Type B pancreatic cell (in vitro differentiated cells): ENCODE data around the gene MCMBP. TPM values are rescaled to one million over a fixed set of nuclear protein-coding genes. Genes with fewer than 3 reads are reported as not detected.

ENCODE experiments used
- DNase-seq: peaks from one replicate; pipeline ENCODE4 v3.0.0; 2021; ENCODE audit warnings: mixed read lengths; ENCODE audit not compliant: unreplicated experiment; ENCODE audit errors: extremely low spot score
- H3K27ac Mint-ChIP-seq: 2 replicates; pipeline ENCODE4 v1.8.0; 2021; ENCODE audit warnings: mild to moderate bottlenecking, mixed read lengths
- H3K27me3 Mint-ChIP-seq: 2 replicates; pipeline ENCODE4 v1.8.0; 2021; ENCODE audit warnings: mixed read lengths
- H3K36me3 Mint-ChIP-seq: 2 replicates; pipeline ENCODE4 v1.8.0; 2021; ENCODE audit warnings: mixed read lengths
- H3K4me1 Mint-ChIP-seq: one replicate; pipeline ENCODE4 v1.8.0; 2021; ENCODE audit warnings: mixed read lengths; ENCODE audit not compliant: unreplicated experiment
- H3K4me3 Mint-ChIP-seq: 2 replicates; pipeline ENCODE4 v1.8.0; 2021; ENCODE audit warnings: mild to moderate bottlenecking, mixed read lengths
- H3K9me3 Mint-ChIP-seq: 2 replicates; pipeline ENCODE4 v1.8.0; 2021; ENCODE audit warnings: mixed read lengths
- CTCF ChIP-seq: fragments of 200-600 bp; sonication (generic); conservative IDR thresholded peaks from 2 replicates; pipeline ENCODE4 v1.5.0; 2021; ENCODE audit warnings: antibody characterized with exemption, mild to moderate bottlenecking
- total RNA-seq: library from RNA; stranded (reverse); gene quantifications from 2 replicates; pipeline ENCODE4 v1.2.1, GENCODE V29; 2021; ENCODE audit warnings: low replicate concordance

Gene MCMBP
- total RNA-seq, 1 donor from 2014 or later, result 58.2 TPM

DNA sequence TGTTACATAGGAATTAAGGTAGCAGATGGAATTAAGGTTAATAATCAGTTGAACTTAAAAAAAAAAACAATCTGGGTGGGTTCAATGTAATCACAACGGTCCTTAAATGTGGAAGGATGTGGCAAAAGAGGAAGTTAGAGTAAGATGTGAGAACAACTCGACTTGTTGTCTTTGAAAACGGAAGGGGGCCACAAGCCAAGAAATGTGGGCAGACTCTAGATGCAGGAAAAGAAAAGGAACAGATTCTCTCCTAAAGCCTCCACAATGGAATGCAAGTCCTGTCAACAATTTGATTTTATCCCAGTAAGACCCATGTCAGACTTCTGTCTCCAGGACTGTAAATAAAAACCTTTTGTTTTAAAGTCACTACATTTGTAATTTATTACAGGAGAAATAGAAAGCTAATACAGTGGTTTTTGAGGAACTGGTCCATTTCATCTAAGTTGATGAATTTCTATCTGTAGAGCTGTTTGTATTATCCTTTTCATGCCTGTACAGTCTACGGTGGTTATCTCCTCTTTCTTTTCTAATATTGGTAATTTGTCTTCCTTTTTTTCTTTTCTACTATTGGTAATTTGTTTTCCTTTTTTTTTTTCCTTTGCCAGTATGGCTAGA lies 8.6 kb downstream of the MCMBP start:
- Mint-ChIP-seq H3K36me3 (peaks cover 29% of the 10 kb centered on the region), H3K4me3 (no peak overlapping the region), H3K27me3 (no peaks in the 10 kb centered on the region), H3K4me1 (peaks cover 15% of the 10 kb centered on the region), H3K27ac (no peak overlapping the region), H3K9me3 (peaks cover 4% of the 10 kb centered on the region)
- DNase-seq, result no peak
- no peak for TF ChIP-seq CTCF

GRCh38 chr10:119862524-119862923 lies 10.1 kb downstream of the MCMBP start:
- no peak for TF ChIP-seq CTCF

GRCh38 chr10:119860866-119861607 lies 11.6 kb downstream of the MCMBP start:
- DNase-seq, result no peak
- Mint-ChIP-seq H3K4me1 (peaks cover 8% of the 10 kb centered on the region), H3K36me3 (peaks cover 29% of the 10 kb centered on the region), H3K4me3 (no peak overlapping the region), H3K27ac (no peak overlapping the region), H3K9me3 (peaks cover 3% of the 10 kb centered on the region), H3K27me3 (no peaks in the 10 kb centered on the region)
- TF ChIP-seq CTCF, result no peak

More at GRCh38 chr10:119862524-119862923, 10.1 kb downstream of the MCMBP start:
- no peak for DNase-seq
- Mint-ChIP-seq H3K4me1 (peaks cover 8% of the 10 kb centered on the region), H3K9me3 (peaks cover 4% of the 10 kb centered on the region), H3K36me3 (peaks cover 26% of the 10 kb centered on the region), H3K4me3 (no peak overlapping the region), H3K27ac (no peak overlapping the region), H3K27me3 (no peaks in the 10 kb centered on the region)

DNA sequence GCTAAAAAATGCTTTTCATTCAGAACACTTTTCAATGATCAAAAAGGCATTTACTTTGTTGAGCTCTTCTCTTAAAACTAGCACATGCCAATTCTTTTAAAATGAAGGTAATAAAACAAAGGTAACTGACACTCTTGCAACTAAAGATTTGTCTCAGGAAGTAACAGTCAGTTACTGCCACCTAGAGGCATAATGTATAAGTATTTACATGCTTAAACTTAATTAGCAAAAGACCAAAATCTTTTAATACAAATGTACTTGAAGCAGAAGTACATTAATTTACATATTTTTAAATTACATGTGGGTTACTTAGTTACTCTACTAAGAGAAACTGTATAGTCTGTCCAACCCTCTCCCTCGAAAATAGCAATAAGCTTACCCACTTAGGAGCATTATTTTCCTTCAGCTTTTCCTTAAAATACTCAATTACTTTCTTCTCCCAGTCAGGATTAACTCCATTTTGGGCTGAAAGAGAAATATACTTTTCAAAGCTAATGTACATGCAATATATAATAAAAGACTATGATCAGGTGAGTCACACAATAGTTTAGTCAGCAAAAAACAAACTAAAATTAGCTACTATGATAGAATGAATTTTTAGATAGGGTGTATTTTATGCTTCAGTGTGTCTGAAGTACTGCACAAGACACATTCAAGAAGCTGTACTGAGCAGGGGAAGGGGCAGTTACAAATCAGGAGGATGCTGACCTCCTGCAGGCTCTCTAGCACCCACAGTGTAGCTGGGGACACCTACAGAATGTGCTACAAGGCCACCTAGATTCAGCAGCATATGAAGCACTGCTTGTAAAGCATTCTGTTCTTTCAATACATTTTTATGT lies 13.0 kb downstream of the MCMBP start:
- no peak for DNase-seq
- Mint-ChIP-seq H3K36me3 (peaks cover 21% of the 10 kb centered on the region), H3K27ac (no peak overlapping the region), H3K4me1 (peaks cover 8% of the 10 kb centered on the region), H3K4me3 (no peak overlapping the region), H3K9me3 (no peaks in the 10 kb centered on the region), H3K27me3 (no peaks in the 10 kb centered on the region)
- TF ChIP-seq CTCF, result peak; percentile 83

GRCh38 chr10:119858063-119858462 lies 14.6 kb downstream of the MCMBP start:
- H3K27me3 Mint-ChIP-seq, result no peaks in the 10 kb centered on the region
- no peak for TF ChIP-seq CTCF
- H3K9me3 Mint-ChIP-seq, result no peaks in the 10 kb centered on the region
- no peak overlapping the region for H3K4me3 Mint-ChIP-seq
- H3K36me3 Mint-ChIP-seq, result peaks cover 15% of the 10 kb centered on the region
- no peak for DNase-seq
- no peak overlapping the region for H3K27ac Mint-ChIP-seq
- peaks cover 8% of the 10 kb centered on the region for H3K4me1 Mint-ChIP-seq
